GM19463 (cell line): Measurements from ENCODE around the gene STAM.
"Not testable (repeated sequence)": the region's sequence is repeated elsewhere in the genome, so short reads cannot be mapped to it uniquely, and the experiment has no call there.

Experiments used
- ATAC-seq: cut with Tn5 transposase; IDR thresholded peaks from one replicate; pipeline ENCODE4 v1.9.1; 2021; ENCODE audit warnings: mild to moderate bottlenecking, moderate library complexity; ENCODE audit not compliant: unreplicated experiment

STAM gene

DNA sequence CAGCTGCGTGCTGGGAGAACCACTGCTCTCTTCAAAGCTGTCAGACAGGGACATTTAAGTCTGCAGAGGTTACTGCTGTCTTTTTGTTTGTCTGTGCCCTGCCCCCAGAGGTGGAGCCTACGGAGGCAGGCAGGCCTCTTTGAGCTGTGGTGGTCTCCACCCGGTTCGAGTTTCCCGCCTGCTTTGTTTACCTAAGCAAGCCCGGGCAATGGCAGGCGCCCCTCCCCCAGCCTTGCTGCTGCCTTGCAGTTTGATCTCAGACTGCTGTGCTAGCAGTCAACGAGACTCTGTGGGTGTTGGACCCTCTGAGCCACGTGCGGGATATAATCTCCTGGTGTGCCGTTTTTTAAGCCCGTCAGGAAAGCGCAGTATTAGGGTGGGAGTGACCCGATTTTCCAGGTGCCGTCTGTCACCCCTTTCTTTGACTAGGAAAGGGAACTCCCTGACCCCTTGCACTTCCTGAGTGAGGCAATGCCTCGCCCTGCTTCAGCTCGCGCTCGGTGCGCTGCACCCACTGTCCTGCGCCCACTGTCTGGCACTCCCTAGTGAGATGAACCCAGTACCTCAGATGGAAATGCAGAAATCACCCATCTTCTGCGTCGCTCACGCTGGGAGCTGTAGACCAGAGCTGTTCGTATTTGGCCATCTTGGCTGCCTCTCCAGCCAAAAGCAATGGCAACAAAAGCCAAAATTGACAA lies 78.5 kb downstream of the STAM start:
- ATAC-seq = not testable (repeated sequence)

DNA sequence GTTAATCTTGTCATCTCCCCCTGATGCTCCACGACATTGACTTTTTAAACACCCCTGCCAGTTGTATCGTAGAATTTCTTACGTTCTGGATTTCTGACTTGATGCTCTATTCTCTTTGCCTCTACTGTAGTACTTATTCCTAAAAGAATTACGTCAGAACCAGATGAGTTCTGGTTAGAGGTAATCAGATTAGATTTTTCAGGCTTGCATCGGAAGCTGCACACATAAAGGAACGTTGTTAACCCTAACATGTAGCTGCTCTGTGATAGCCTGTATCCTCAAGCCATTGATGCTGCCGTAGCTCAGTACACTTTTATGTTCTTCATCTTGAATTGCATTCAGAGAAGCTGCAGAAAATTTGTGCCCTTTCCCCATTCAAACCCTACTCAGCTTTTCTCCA lies 81.8 kb downstream of the STAM start:
- ATAC-seq = no peak

DNA sequence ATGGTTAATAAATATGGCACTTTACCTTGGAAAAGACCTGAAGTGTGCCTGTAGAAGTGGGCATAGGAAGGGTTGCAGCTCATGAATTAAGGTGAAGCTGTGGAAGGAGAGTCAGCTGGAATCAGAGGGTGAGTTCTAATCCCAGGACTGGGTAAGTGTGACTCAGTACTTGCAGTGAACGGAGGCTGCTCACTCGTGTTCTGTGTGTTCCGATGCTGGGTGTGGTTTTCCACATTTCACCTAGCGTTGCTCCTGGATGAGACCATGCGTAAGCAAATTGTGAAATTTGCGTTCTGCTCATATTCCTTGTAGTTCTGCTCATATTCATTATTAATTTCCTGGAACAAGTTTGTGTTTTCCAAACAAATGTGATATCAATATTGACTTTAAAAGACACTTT lies 85.7 kb downstream of the STAM start:
- no peak for ATAC-seq

DNA sequence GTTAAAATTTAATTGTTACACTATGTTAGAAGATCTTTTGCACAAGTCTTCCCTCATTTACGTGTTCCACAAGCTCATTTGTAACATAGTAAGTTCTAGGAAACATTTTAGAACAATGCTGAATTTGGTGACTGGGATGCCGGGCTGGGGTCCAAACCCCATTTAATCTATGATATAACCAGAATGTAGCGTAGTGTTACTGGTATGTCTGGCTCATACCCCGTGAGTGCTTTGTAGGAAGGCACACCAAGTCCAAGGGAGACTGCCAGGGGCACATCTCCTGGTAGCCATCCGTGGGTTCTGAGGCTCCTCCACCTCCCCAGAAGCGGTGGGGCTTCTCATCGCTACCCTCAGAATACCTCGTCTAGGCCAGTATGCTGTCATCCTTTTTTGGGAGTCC lies 86.7 kb downstream of the STAM start:
- ATAC-seq = no peak

DNA sequence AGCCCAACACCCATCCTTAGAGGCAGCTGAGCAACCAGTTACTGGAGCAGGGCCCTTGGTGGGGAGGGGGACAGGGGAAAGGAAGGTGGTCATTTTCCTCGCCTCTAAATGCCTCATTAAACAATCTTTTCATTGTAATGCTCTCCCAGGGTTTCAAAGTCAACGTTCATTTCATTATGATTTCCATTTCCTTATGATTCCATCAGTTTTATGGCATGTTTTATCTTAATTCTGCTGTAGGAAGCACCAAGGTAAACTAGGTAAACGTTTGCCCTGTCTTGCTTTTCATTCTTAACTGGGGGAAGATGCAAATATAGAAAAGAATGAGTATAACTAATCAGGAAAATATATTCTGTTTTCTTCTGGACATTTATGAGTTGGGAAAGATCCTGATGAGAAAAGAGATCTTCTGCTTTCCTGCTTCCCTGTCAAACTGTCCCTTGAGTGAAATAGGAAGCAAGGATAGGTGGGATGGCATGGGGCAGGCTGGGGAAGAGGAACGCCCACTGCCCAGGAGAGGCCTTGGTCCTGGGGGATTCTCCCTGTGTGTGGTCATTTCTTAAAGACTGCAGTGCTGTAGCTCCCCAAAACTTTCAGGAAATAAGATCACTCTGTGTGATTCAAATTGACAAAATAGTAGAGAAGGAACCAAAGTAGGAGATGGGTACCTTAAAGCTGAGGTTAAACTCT lies 87.5 kb downstream of the STAM start:
- ATAC-seq = no peak

DNA sequence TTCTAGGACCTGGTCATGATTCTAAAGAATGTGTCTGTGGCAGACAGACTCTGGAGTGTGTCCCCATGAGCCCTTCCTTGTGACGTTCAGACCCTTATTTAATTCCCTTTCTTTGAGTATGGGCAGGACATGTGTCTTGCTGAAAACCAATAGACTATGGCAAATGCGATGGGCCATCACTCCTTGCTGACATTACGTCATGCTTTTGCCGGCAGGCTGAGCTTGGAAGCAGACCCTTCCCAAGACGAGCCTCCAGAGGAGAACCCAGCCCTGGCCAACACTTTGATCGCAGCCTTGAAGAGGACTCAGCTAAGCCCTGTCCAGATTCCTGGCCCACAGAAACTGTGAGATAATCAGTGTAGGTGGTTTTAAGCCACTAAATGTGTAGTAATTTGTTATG lies 89.7 kb downstream of the STAM start:
- no peak for ATAC-seq

DNA sequence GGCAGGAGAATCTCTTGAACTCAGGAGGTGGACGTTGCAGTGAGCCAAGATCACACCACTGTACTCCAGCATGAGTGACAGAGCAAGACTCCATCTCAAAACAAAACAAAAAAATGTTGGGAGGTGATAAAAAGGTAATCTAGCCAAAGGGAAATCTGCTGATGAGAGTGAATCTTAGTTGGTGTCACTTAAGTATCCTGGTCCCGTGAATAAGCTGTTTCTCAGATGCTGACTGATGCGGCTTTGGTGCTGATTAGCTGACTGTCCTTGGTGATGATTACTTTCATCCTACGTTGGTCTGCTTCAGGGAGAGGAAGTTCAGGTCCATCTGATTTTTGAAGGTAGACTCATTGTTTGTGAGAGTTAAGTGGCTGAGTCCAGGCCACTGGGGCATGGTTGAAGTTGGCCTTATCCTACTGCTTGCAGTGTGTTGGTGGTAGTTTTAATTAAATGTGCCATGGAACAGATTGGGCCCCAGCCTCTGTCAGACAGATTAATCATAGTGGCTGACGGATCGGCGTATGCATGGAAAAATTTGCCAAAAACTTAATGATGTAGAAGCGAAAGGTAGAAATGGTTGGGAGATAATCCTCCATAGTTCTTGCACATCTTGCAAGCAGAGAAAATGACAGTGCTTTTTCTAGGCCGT lies 90.6 kb downstream of the STAM start:
- no peak for ATAC-seq

DNA sequence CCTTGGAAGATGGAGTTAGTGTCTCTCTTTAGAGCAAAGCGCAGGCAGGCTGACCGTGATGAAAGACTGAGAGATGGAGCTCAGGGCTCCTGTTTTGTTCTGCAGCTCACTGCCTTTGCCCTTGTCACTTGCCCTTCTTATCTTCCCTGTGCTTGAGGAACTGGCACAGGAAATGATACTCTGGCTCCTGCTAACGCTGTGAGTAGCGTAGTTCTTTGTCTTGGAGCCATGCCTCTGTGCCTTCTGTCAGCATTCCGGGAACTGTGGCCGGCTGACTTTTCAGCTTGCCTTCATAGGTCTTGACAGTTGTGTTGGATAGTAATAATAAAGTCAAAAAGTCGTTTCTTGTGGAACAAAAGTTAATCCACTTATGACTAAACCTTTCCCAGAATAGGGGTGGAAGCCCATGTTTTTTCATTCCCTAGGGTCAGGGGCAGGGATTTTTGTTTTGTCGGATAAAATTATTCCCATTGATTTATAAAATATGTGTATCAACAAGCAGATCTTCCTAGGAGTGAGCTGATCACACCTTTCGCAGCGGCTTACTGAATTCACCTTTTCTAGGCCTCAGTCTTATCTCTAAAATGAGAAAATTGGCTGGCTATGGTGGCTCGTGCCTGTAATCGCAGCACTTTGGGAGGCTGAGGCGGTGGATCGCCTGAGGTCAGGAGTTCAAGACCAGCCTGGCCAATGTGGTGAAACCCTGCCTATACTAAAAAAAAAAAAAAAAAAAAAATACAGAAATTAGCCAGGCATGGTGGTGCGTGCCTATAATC lies 91.4 kb downstream of the STAM start:
- no peak for ATAC-seq

DNA sequence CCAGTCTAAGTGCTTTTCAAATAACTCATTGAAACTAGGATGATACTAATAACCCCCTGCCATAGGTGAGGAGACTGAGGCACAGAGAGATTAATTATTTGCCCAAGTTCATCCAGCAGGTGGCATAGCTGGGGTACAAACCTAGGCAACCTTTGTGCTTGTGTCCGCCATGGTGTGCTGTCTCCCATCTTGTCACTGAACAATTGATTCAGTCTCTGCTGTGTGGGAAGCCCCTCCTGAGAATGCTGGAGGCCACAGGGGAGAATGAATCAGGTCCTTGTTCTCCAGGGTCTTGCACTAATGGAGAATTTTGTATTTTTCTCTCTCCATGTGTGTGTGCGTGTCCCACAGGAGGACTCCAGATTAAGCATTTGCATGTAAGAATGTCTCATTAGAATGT lies 92.3 kb downstream of the STAM start:
- ATAC-seq = no peak

DNA sequence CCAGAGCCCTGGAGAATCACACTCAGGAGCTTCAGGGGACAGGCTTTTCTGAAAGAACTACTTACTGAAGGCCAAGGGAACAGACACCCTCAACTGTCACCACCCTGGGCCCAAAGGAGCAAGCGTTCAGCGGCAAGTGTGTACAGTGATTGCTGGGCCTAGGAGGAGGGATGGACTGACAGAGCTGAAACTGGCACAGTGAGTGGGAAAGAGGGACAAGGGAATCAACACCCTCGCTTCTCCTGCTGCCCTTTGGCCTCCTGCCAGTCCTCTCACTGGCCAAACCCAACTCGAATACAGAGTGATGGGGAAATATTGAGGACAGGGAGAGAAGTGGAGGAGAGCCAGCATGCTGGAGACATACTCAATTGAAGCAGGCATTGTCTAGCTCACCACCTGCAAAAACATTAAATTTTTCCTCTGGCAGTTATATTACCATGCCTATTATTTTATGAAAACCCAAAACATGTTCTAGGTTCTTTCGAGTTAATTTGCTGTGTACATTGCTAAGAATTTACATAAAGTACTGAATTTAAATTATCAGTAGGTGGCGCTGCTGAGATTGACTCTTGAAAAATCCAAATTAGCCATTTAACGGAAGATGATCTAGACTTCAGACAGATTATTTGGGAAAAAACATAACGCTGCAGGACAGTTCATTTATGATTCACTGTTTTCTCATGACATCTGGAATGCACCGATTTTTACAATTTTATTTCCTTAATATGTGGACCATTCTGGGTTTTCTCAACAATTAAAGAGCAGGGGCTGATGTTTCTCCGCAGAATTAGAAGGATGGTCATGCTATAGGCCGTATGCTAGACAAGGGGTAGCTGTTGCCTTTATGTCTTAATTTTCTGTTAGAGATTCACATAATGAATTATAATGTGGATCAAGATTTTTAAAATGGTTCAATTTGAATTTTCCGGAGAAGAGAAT lies 93.3 kb downstream of the STAM start:
- no peak for ATAC-seq

DNA sequence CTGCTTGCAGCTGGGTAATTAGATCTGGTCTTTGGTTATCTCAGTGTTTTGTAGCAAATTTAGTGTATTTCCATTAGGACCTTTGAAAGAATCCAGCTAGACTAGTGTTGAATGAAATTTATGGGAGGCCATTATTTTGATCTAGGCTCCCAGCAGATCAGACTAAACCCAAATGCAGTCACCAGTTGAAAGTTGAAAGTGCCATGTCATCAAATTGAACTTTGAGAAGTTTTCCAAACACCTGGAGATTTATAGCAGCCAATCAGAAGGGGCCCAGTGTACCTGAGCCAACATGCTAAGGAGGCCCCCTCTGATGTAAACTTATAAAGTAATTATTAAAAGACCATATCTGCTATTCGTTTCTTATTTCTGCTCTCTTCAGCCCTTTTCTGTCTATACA lies 96.7 kb downstream of the STAM start:
- ATAC-seq = no peak

DNA sequence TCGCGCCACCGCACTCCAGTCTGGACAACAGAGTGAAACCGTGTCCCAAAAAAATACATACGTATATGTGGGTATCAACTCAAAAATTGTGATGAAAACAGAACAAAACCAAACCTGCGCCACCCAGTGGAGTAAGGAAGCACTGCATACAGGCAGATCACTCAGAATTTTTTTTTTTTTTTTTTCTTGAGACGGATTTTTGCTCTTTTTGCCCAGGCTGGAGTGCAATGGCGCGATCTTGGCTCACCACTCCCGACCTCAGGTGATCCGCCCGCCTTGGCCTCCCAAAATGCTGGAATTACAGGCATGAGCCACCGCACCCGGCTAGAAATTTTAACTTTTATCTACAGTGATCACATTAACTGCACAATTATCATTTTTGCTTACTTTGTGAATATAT lies 99.0 kb downstream of the STAM start:
- ATAC-seq = no peak

DNA sequence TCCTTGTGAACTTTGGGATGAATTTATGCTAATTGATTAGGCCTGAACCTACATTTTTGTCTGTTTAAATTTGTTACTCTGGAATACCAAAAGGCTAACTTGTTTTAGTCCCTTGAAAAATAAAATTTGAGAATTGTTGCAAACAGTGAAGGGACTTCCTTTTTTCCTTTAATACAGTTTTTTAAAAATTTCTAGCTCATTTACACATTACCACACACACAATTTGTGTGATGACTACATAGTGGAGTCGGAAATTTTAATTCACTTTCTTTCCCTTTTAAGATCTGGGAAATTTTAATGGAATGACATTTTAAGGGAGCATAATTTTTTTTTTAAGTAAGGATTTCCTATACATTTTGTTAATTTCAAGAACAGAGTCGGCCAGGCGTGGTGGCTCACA lies 99.5 kb downstream of the STAM start:
- no peak for ATAC-seq

DNA sequence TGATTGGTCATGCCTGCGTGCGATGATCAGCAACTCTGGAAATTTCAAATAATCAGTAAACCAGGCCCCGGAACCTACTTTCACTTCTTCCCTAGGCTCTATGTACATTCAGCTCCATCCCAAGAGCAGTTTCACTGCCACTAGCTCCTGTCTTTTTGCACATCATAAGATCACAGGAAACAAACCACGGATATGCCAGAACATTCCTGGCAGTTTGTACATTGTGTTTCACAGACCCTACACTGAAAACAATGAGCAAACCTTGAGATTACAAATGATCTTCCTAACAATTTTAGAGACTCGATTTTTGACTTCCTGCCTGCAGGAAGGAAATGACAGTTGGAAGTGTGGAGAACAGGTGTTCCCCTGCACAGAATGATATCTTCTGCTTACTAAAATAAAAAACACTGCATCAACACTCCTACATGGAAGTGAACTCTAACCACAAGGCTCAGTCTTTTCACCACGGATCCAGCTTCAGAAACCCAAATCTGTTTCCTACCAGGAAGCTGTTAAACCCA lies 100.5 kb downstream of the STAM start:
- ATAC-seq = no peak

DNA sequence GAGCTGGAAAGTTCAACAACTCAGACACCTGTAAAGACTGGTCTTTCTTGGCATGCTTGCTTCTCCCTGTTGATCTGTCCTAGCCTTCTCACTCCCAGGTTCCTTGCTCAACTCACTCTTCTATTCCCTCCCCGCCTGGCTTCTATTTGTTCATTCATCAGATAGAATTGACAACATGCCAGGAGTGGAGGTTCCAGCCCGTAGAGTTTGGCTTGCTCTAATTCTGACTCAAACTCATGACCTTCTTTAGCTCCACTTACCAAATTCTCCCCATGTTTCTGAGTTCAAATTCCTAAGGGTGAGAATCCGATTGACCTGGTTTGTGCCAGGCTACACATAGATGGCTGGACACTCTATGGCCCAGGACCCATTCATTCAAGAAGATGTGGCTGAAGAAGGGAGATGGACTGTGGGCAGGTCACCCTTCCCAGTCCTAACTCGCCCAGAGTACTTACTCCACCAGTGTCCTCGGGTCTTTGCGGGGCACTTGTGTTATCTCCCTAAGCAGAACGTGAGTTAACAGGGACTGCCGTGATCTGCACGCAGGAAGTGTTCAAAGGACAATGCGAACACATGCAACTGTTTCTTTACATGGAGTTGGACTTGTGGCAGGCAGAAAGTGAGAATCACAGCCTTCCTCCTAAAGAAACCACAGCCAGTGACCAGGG lies 104.1 kb downstream of the STAM start:
- no peak for ATAC-seq

DNA sequence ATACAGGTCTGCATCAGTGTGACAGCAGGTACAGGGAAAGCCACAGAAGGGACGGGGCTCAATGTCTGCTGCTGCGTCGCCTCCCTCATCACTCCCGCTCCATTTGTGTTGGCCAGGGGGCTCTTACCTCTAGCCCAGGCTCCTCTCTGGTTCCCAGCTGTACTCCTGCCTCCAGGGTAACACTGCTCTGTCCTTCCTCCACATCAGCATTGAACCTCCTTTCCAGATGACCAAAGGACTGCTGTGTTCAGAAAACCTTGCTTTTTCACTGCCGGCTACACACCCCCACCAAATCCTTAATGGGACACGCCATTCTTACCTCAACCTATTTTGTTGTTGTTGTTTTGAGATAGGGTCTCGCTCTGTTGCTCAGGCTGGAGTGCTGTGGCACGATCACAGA lies 105.9 kb downstream of the STAM start:
- no peak for ATAC-seq

DNA sequence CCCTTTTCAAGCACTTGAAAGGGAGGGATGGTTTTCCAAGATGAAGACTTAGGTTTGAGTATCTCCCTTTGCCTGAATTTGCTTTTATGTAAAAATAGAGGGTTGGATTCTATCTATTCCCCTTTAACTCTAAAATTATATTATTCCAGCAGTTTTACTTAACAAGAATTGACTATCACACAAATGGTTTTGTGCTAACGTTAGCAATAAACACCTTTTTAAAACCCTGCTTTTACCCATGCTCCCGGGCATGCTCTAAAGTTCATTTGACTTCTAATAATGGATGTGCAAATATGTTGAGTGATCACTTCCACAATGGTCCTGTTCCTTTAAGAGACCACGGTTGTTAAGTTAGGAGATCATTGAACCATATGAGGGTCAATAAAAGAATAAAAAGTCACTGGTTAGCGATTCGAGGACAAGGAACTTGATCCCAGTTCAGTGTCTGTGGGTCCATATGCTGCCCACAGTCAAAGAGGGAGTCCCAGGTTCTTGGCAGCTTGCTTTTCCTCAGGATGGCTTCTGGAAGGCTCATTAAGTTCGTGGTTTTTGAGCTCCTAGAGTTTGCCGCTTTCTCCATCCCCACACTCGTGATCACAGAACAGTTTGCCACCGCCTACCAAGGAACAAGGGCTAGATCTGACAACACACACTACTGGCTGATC lies 108.0 kb downstream of the STAM start, which contains the start of gene TMEM236:
TSS of gene TMEM236 (plus strand) at position 421 of the 665 bp plus-strand sequence. CDS start at position 516, 95 bp downstream.
- no peak for ATAC-seq

DNA sequence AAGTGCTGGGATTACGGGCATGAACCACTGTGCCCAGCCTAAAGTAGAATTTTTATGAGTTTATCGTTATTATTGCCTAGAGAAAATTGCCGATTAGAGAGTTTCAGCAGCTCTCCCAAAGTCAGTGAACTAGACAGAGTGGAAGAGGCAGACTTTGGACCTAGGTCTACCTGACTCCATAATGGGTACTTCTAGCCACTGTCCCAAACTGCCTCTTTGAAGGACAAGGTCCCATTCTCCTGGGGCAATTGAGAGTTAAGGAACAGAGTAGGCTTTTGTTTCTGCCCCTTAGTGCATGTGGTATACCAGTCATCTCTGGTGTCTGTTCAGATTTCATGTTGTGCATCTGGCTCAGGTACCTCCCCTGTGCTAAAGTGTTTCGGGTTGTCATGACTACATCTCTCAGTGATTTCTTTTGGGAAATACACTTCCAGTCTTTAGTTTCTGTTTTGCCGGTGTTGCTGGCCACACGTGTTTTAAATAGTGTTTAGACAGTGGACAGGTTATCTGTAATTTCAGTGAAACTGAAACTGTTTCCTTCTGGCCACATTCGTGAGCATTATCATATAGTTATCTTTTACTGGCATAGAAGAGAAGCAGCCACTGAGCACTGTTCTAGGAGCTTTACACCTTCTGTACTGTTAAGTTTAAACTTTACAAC lies 112.7 kb downstream of the STAM start:
- peak; percentile 91 for ATAC-seq
